H1 (cell line): ENCODE results near the gene NAV2. TPM values are rescaled to one million over a fixed set of nuclear protein-coding genes. Genes with fewer than 3 reads are reported as not detected.

Source experiments
- ASH2L ChIP-seq: fragments of 200-600, 300-600 bp; sonication (generic); IDR thresholded peaks from one replicate; pipeline ENCODE4 v1.7.1; 2017; ENCODE audit warnings: low read length
- CTBP2 ChIP-seq: IDR thresholded peaks from 2 replicates; pipeline ENCODE4 v1.7.0; 2011; ENCODE audit warnings: borderline replicate concordance, mild to moderate bottlenecking, moderate library complexity, mixed read lengths, low read length; ENCODE audit not compliant: insufficient read depth, insufficient read length
- E2F6 ChIP-seq: IDR thresholded peaks from 2 replicates; pipeline ENCODE4 v1.6.1; 2012; ENCODE audit warnings: inconsistent platforms
- KDM1A ChIP-seq: fragments of 200-600, 300-600 bp; sonication (generic); IDR thresholded peaks from 2 replicates; pipeline ENCODE4 v1.7.1; 2016; ENCODE audit warnings: mild to moderate bottlenecking, low read length, borderline replicate concordance
- POLR2A ChIP-seq, 2 experiments: IDR thresholded peaks; 1 replicate in 1 of 2; 2 replicates in 1 of 2; pipeline ENCODE4 v1.6.1; 2011; ENCODE audit warnings: low read depth in 2 of 2, low read length in 2 of 2, mild to moderate bottlenecking in 2 of 2; ENCODE audit errors: control extremely low read depth in 1 of 2
- TBP ChIP-seq: IDR thresholded peaks from 2 replicates; pipeline ENCODE4 v1.6.1; 2011; ENCODE audit warnings: low read depth, low read length, improper control_type of control experiment
- polyA plus RNA-seq, 7 experiments: library from polyadenylated mRNA; depleted of rRNA in 3 of 7; stranded (reverse) in 5 of 7; unstranded in 2 of 7; fragments of >200 nt in 5 of 7; fragments of 200-250 nt in 2 of 7; gene quantifications; 1 replicate in 5 of 7; 2 replicates in 1 of 7; 4 replicates in 1 of 7; pipeline versions ENCODE4 v1.2.1 to v1.2.3, GENCODE V29; 2011 to 2013; ENCODE audit warnings: missing spikeins in 2 of 7, mixed read lengths in 2 of 7
- total RNA-seq: library from RNA; stranded (reverse); fragmentation: NEBNext Ultra II Directional; extraction: Animal tissue kit (Norgen Biotek cat#: 25700); gene quantifications from 2 replicates; pipeline ENCODE4 v1.2.1, GENCODE V29; 2021
- TF ChIP-seq, protein P1 (sequence below): IDR thresholded peaks from 2 replicates; pipeline ENCODE4 v1.6.1; 2011; ENCODE audit warnings: low read length, improper control_type of control experiment

The NAV2 gene
- total and polyA plus RNA-seq, 2 of the 8 experiments (the other 6 are each of a cell fraction or from before 2014, with no cell fraction given): 35.6 to 73.6 TPM

DNA sequence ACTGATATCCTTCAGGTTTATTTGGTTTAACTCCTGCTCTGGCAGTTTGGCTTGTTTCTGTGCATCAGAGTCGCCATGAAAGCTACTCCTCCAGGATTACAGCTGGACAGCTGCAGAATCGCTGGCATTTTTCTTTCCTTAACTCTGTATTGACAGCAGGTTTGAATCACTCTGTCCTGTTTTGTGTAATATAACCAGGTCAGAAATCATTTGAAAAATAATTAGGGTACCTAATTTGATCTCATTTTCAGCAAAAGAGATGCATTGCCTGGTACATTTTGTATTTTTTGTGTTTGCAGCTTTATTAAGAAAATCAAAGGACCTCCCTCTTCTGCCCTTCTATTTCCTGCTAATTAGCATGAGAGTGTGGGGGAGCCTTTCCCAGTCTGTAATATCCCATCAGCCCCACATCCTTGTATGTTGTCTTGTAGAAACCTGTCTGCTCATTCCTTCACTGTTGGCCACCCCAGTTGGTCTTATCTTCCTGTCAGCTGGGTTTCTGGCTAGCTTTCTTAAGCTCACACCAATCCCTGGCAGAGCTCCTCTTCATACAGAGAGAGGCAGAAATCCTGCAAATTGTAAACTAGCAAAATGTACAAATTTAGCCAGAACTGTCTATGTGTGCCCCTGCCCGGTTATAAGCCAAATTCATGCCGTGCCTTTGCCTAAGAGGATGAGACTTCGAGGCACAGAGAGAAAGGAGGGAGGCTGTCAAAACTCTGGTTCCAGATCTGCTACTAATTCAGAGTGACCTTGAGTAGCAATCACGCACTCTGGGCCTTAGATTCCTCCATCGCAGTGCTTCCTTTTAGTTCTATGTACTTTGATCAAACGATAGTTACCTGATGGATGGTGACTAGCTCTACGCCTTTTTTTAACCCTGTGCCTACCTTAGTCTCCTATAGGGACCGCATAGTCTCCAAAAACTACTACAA is 200.6 kb downstream of the NAV2 start (continued):
- TF ChIP-seq TBP (no peak), POLR2A (IDR thresholded peaks at IDR 0.05; ENCODE audit: control extremely low read depth in 1 of 2, low read depth in 2 of 2, low read length in 2 of 2) (no peak), ASH2L (no peak), E2F6 (no peak), KDM1A (no peak), CTBP2 (no peak)
- TF ChIP-seq, protein P1, sequence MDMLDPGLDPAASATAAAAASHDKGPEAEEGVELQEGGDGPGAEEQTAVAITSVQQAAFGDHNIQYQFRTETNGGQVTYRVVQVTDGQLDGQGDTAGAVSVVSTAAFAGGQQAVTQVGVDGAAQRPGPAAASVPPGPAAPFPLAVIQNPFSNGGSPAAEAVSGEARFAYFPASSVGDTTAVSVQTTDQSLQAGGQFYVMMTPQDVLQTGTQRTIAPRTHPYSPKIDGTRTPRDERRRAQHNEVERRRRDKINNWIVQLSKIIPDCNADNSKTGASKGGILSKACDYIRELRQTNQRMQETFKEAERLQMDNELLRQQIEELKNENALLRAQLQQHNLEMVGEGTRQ: no peak
